BLaER1 treated with 17β-estradiol and CSF1 and Interleukin-3, amounts not matched to agents 10 nM and 100 nM (cell line): ENCODE measurements around the gene WNK2.

Experiments
- H3K27ac ChIP-seq, 11 experiments: shearing (Covaris generic); formaldehyde crosslinking; 2 replicates each; pipeline ENCODE4 v1.8.1; 2022
- H3K27me3 ChIP-seq, 11 experiments: shearing (Covaris generic); formaldehyde crosslinking; 2 replicates each; pipeline ENCODE4 v1.8.1; 2022
- H3K36me3 ChIP-seq, 11 experiments: shearing (Covaris generic); formaldehyde crosslinking; 2 replicates each; pipeline ENCODE4 v1.8.1; 2022
- H3K4me1 ChIP-seq, 10 experiments: shearing (Covaris generic); formaldehyde crosslinking; 2 replicates each; pipeline ENCODE4 v1.8.1; 2022
- H3K4me2 ChIP-seq, 11 experiments: shearing (Covaris generic); formaldehyde crosslinking; 2 replicates each; pipeline ENCODE4 v1.8.1; 2022
- H3K4me3 ChIP-seq, 10 experiments: shearing (Covaris generic); formaldehyde crosslinking; 2 replicates each; pipeline ENCODE4 v1.8.1; 2022
- H3K9ac ChIP-seq, 11 experiments: shearing (Covaris generic); formaldehyde crosslinking; 2 replicates each; pipeline ENCODE4 v1.8.1; 2022
- H3K9me3 ChIP-seq, 11 experiments: shearing (Covaris generic); formaldehyde crosslinking; replicated peaks in 1 of 11; 2 replicates each; pipeline ENCODE4 v1.8.1; 2022
- H4K20me1 ChIP-seq, 11 experiments: shearing (Covaris generic); formaldehyde crosslinking; 2 replicates each; pipeline ENCODE4 v1.8.1; 2022
- Cebpa-rat ChIP-seq, 11 experiments: shearing (Covaris generic); IDR thresholded peaks; 2 replicates each; pipeline ENCODE4 v1.8.1; 2022

WNK2 gene

GRCh38 chr9:93231716-93232115 is 47.8 kb downstream of the WNK2 start:
- Histone ChIP-seq H3K4me1 (peaks cover 30 to 50% (median 38%) of the 10 kb centered on the region in 10 experiments), H3K4me3 (no peak overlapping the region), H3K4me2 (peak overlapping the region; percentile 62 to 87 (median 71)), H3K27me3 (peaks cover 0 to 93% (median 0%) of the 10 kb centered on the region in 11 experiments; a peak in 8 of 22 replicates), H3K9ac (peak overlapping the region in 2 of 11 experiments; percentile 9 to 52; a peak in 2 of 22 replicates), H3K9me3 (peaks cover 0 to 4% (median 0%) of the 10 kb centered on the region in 11 experiments; a peak in 5 of 22 replicates), H3K36me3 (peaks cover 0 to 9% (median 0%) of the 10 kb centered on the region in 11 experiments; a peak in 3 of 22 replicates), H4K20me1 (peaks cover 0 to 74% (median 16%) of the 10 kb centered on the region in 11 experiments; a peak in 16 of 22 replicates), H3K27ac (no peak overlapping the region)
- no peak for TF ChIP-seq Cebpa-rat (IDR thresholded peaks at IDR 0.05)

GRCh38 chr9:93232388-93232960 is 48.5 kb downstream of the WNK2 start:
- H3K27ac ChIP-seq: no peak overlapping the region; a peak in 1 of 22 replicates
- H3K4me2 ChIP-seq: peak overlapping the region; percentile 34 to 84 (median 68)
- peaks cover 0 to 94% (median 0%) of the 10 kb centered on the region in 11 experiments; a peak in 8 of 22 replicates for H3K27me3 ChIP-seq
- H3K9me3 ChIP-seq: peaks cover 0 to 11% (median 0%) of the 10 kb centered on the region in 11 experiments; a peak in 5 of 22 replicates
- H3K4me1 ChIP-seq: peaks cover 30 to 52% (median 40%) of the 10 kb centered on the region in 10 experiments
- H3K4me3 ChIP-seq: no peak overlapping the region
- no peak for TF ChIP-seq Cebpa-rat (IDR thresholded peaks at IDR 0.05)
- H3K9ac ChIP-seq: peak overlapping the region in 2 of 11 experiments; percentile 35 to 38; a peak in 1 of 22 replicates
- H4K20me1 ChIP-seq: peaks cover 0 to 76% (median 16%) of the 10 kb centered on the region in 11 experiments; a peak in 16 of 22 replicates
- peaks cover 0 to 9% (median 0%) of the 10 kb centered on the region in 11 experiments; a peak in 3 of 22 replicates for H3K36me3 ChIP-seq

DNA sequence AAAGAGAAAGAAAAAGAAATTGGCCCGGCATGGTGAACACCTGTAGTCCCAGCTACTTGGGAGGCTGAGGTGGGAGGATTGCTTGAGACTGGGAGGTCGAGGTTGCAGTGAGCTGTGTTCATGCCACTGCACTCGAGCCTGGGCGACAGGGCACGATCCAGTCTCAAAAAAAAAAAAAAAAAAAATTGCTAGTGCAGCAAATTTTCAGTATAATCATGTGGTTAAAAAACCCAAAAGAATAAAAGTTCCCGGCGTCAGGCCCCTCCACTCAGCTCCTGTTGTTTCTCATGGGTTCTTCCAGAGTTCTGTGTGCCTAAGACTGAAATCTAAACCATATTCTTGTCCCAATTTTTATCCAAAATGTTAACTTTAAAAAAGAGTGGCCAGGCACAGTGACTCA is 49.1 kb downstream of the WNK2 start:
- H4K20me1 ChIP-seq: peaks cover 0 to 80% (median 16%) of the 10 kb centered on the region in 11 experiments; a peak in 16 of 22 replicates
- no peak for TF ChIP-seq Cebpa-rat (IDR thresholded peaks at IDR 0.05)
- peaks cover 30 to 57% (median 45%) of the 10 kb centered on the region in 10 experiments for H3K4me1 ChIP-seq
- H3K9ac ChIP-seq: no peak overlapping the region
- no peak overlapping the region for H3K4me3 ChIP-seq
- H3K9me3 ChIP-seq: peaks cover 0 to 13% (median 0%) of the 10 kb centered on the region in 11 experiments; a peak in 5 of 22 replicates
- H3K36me3 ChIP-seq: peaks cover 0 to 9% (median 0%) of the 10 kb centered on the region in 11 experiments; a peak in 3 of 22 replicates
- no peak overlapping the region for H3K27ac ChIP-seq
- peaks cover 0 to 94% (median 0%) of the 10 kb centered on the region in 11 experiments; a peak in 8 of 22 replicates for H3K27me3 ChIP-seq
- peak overlapping the region; percentile 5 to 84 (median 66); a peak in 15 of 22 replicates for H3K4me2 ChIP-seq

- peaks cover 0 to 92% (median 0%) of the 10 kb centered on the region in 11 experiments; a peak in 8 of 22 replicates for H3K27me3 ChIP-seq
- H3K36me3 ChIP-seq: peaks cover 0 to 21% (median 0%) of the 10 kb centered on the region in 11 experiments; a peak in 6 of 22 replicates
- H3K4me2 ChIP-seq: no peak overlapping the region
- H3K4me1 ChIP-seq: peaks cover 30 to 51% (median 42%) of the 10 kb centered on the region in 10 experiments
- H4K20me1 ChIP-seq: peaks cover 0 to 79% (median 16%) of the 10 kb centered on the region in 11 experiments; a peak in 15 of 22 replicates
- H3K4me3 ChIP-seq: no peak overlapping the region
- H3K9ac ChIP-seq: no peak overlapping the region
- TF ChIP-seq Cebpa-rat (IDR thresholded peaks at IDR 0.05): no peak
- H3K27ac ChIP-seq: no peak overlapping the region
- peaks cover 0 to 13% (median 0%) of the 10 kb centered on the region in 11 experiments; a peak in 5 of 22 replicates for H3K9me3 ChIP-seq
These were observed 50.7 kb downstream of the WNK2 start for GRCh38 chr9:93234600-93234999.

- Histone ChIP-seq H3K36me3 (peaks cover 0 to 26% (median 0%) of the 10 kb centered on the region in 11 experiments; a peak in 6 of 22 replicates), H3K4me2 (no peak overlapping the region), H3K9me3 (peaks cover 0 to 13% (median 0%) of the 10 kb centered on the region in 11 experiments; a peak in 5 of 22 replicates), H4K20me1 (peaks cover 0 to 72% (median 16%) of the 10 kb centered on the region in 11 experiments; a peak in 15 of 22 replicates), H3K27ac (no peak overlapping the region), H3K4me1 (peaks cover 30 to 46% (median 41%) of the 10 kb centered on the region in 10 experiments), H3K9ac (no peak overlapping the region), H3K4me3 (no peak overlapping the region), H3K27me3 (peaks cover 0 to 88% (median 0%) of the 10 kb centered on the region in 11 experiments; a peak in 7 of 22 replicates)
- no peak for TF ChIP-seq Cebpa-rat (IDR thresholded peaks at IDR 0.05)
These were observed 51.5 kb downstream of the WNK2 start for GRCh38 chr9:93235300-93235960.

DNA sequence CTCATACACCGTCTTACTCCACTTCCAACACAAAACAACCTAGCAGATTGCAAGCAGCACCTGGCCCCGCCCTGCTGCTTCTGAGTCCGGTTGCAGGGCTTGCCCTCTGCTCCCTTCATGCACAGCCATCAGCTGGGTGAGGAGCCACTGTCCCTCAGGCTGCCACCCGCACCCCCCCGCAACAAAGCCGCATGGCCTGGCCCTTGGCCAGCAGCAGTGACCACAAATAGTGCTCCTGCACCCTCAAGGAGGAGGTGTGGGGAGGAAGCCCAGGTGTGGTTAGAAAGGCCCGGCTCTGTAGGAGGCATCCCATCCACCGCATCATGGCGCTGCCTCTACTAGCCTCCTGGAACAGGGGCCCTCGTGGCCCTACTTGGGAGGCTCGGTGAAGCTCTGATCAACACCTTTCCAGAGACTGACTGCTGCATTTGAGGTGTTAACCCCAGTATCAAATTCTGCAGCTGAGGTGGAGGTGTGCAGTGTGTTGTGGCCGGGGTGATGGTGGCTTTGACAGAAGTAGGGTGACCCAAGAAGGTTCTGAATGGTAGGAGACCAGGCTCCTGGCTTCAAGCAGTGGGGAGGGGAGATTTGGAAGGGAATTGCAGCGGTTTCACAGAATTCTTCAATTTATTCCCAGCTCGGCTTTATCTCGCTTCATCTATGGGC is 52.7 kb downstream of the WNK2 start:
- H3K4me1 ChIP-seq: peaks cover 18 to 38% (median 29%) of the 10 kb centered on the region in 10 experiments
- H3K27ac ChIP-seq: no peak overlapping the region
- H3K4me3 ChIP-seq: no peak overlapping the region
- peaks cover 0 to 26% (median 0%) of the 10 kb centered on the region in 11 experiments; a peak in 6 of 22 replicates for H3K36me3 ChIP-seq
- H3K27me3 ChIP-seq: peaks cover 0 to 87% (median 0%) of the 10 kb centered on the region in 11 experiments; a peak in 7 of 22 replicates
- H4K20me1 ChIP-seq: peaks cover 0 to 60% (median 8%) of the 10 kb centered on the region in 11 experiments; a peak in 14 of 22 replicates
- H3K9me3 ChIP-seq: peaks cover 0 to 13% (median 0%) of the 10 kb centered on the region in 11 experiments; a peak in 5 of 22 replicates
- H3K9ac ChIP-seq: no peak overlapping the region
- no peak overlapping the region for H3K4me2 ChIP-seq
- no peak for TF ChIP-seq Cebpa-rat (IDR thresholded peaks at IDR 0.05)

- no peak for TF ChIP-seq Cebpa-rat (IDR thresholded peaks at IDR 0.05)
- Histone ChIP-seq H3K27ac (no peak overlapping the region), H3K4me1 (peaks cover 9 to 38% (median 26%) of the 10 kb centered on the region in 10 experiments), H3K9ac (no peak overlapping the region), H3K9me3 (peaks cover 0 to 13% (median 0%) of the 10 kb centered on the region in 11 experiments; a peak in 5 of 22 replicates), H3K27me3 (peaks cover 0 to 78% (median 0%) of the 10 kb centered on the region in 11 experiments; a peak in 7 of 22 replicates), H3K4me2 (peak overlapping the region in 9 of 11 experiments; percentile 15 to 54 (median 46); a peak in 14 of 22 replicates), H4K20me1 (peaks cover 0 to 51% (median under 1%) of the 10 kb centered on the region in 11 experiments; a peak in 10 of 22 replicates), H3K36me3 (peaks cover 0 to 26% (median 0%) of the 10 kb centered on the region in 11 experiments; a peak in 6 of 22 replicates), H3K4me3 (no peak overlapping the region)
These were observed 53.6 kb downstream of the WNK2 start for GRCh38 chr9:93237540-93237939.
